Heart left ventricle (tissue), 16 donors: ENCODE results near the gene ARHGAP15. TPM values are rescaled to one million over a fixed set of nuclear protein-coding genes. Genes with fewer than 3 reads are reported as not detected.

Experiments used
- ATAC-seq, 4 donors: fragments of 200-7000 bp; cut with Tn5 transposase; one replicate each; pipeline ENCODE4 v1.9.1; 2020 to 2022; ENCODE audit warnings: moderate library complexity in 4 of 4, mild to moderate bottlenecking in 3 of 4, moderate number of reproducible peaks in 1 of 4
- DNase-seq, 5 donors: peaks; one replicate each; pipeline ENCODE4 v3.0.0-alpha.2; 2020
- H3K27ac ChIP-seq, 12 donors: fragments of 200-600 bp; sonication (generic) in 4 of 12; one replicate each; pipeline versions ENCODE4 v1.5.0 to v1.8.0; 2016 to 2022; ENCODE audit warnings: mild to moderate bottlenecking in 2 of 12
- H3K27me3 ChIP-seq, 9 donors: fragments of 200-600 bp; sonication (generic) in 2 of 9; one replicate each; pipeline versions ENCODE4 v1.5.1 to v1.8.0; 2016 to 2022; ENCODE audit warnings: mild to moderate bottlenecking in 3 of 9
- H3K36me3 ChIP-seq, 9 donors: fragments of 200-600 bp; sonication (generic) in 2 of 9; one replicate each; pipeline versions ENCODE4 v1.5.0 to v1.8.0; 2018 to 2022; ENCODE audit warnings: mild to moderate bottlenecking in 2 of 9
- H3K4me1 ChIP-seq, 12 donors: fragments of 200-600 bp; sonication (generic) in 4 of 12; one replicate each; pipeline versions ENCODE4 v1.5.0 to v1.8.0; 2016 to 2022; ENCODE audit warnings: mild to moderate bottlenecking in 3 of 12
- H3K4me3 ChIP-seq, 12 donors: fragments of 200-600 bp; sonication (generic) in 4 of 12; one replicate each; pipeline versions ENCODE4 v1.5.0 to v1.8.0; 2017 to 2022; ENCODE audit warnings: mild to moderate bottlenecking in 9 of 12, moderate library complexity in 4 of 12
- H3K9me3 ChIP-seq, 12 donors: fragments of 200-600 bp; sonication (generic) in 4 of 12; one replicate each; pipeline versions ENCODE4 v1.5.0 to v1.8.0; 2016 to 2022; ENCODE audit warnings: mild to moderate bottlenecking in 1 of 12
- CTCF ChIP-seq, 12 donors: fragments of 200-600 bp; sonication (generic) in 4 of 12; IDR thresholded peaks; one replicate each; pipeline versions ENCODE4 v1.5.0 to v1.8.0; 2018 to 2022; ENCODE audit warnings: antibody characterized with exemption in 12 of 12, mild to moderate bottlenecking in 5 of 12
- POLR2A ChIP-seq, 2 donors: fragments of 450-650 bp; IDR thresholded peaks; one replicate each; pipeline ENCODE4 v1.6.1; 2017; ENCODE audit warnings: antibody characterized with exemption in 2 of 2, mild to moderate bottlenecking in 2 of 2, moderate library complexity in 2 of 2
- WGBS, 4 donors: extraction: QIAGEN DNeasy Blood & Tissue Kit in 2 of 4; methylation state at CpG; one replicate each; pipeline versions ENCODE4 v1.1.5 to v1.1.7; 2013 to 2018; 5-methylcytosine and 5-hydroxymethylcytosine counted together
- intact Hi-C, 10 donors: fragments of 100-400 bp; cut with DNase I; formaldehyde crosslinking; loops; one replicate each; pipeline versions ENCODE4 v1.11.1 to v1.14.2; 2022
- polyA plus RNA-seq, 2 donors: library from polyadenylated mRNA; stranded (reverse); fragments of 200-250 nt; gene quantifications; one replicate each; pipeline ENCODE4 v1.2.3, GENCODE V29; 2013
- total RNA-seq, 9 donors: library from RNA; depleted of rRNA in 2 of 9; stranded (reverse); fragments of >200 nt in 2 of 9; fragmentation: NEBNext Ultra II Directional in 3 of 9; extraction: Animal tissue kit (Norgen Biotek cat#: 25700) in 3 of 9; gene quantifications; one replicate each; pipeline versions ENCODE4 v1.1.0 to v1.2.4, GENCODE V29; 2016 to 2023
- donor health status: ischemic (EF 13 %, LVEDD 7.1; RV severe dilation, severe dysfunction).
- donor health status: healthy with polysubstance abuse.
- donor health status: DM: no; HTN: yes; CAD: no.
- donor health status: DM: no; HTN: no; CAD: no.
- donor health status: ischemic (EF 25% LVEDD 6.9; RV normal size, moderate dysfunction).
- donor health status: ischemic (EF 25% LVEDD 5.7; RV mildly dilated, moderate dysfunction).
- donor health status: healthy.
- donor health status: DM: yes; HTN: yes; CAD: no.
- donor health status: ischemic (EF 35%, LVEDD 5.7; RV mildly dilated, moderate dysfunction).
- donor health status: nonischemic (EF 11% LVEDD 7.7; RV severe dilation, severe dysfunction).
- donor health status: DM: yes; HTN: yes; CAD: no.
- donor health status: PGD.
- donor health status: ischemic (EF 29% LVEDD 5.4; RV normal size, mild dysfunction).
- donor health status: nonischemic (EF 23%, LVEDD 6.1; RV moderate dilation, normal function).

The ARHGAP15 gene
- total and polyA plus RNA-seq, 11 donors = 1.3 to 8.7 (median 3.3) TPM

- no peak for ATAC-seq
Observed at GRCh38 chr2:143692162-143692561, 562.9 kb downstream of the ARHGAP15 start.

GRCh38 chr2:143692967-143693366, 563.7 kb downstream of the ARHGAP15 start:
- no peaks in the 10 kb centered on the region for H3K9me3 ChIP-seq
- no peak for DNase-seq
- intact Hi-C loops = no loop called here
- no peak overlapping the region for H3K4me3 ChIP-seq
- no peak for ATAC-seq
- no peaks in the 10 kb centered on the region for H3K27me3 ChIP-seq
- WGBS, 4 donors = 68 to 75% (median 71%) methylated on average over 5 of the region's 5 CpGs
- H3K36me3 ChIP-seq = no peaks in the 10 kb centered on the region
- H3K27ac ChIP-seq = no peak overlapping the region
- H3K4me1 ChIP-seq = no peaks in the 10 kb centered on the region
- TF ChIP-seq CTCF (IDR thresholded peaks at IDR 0.05) (no peak), POLR2A (IDR thresholded peaks at IDR 0.05) (no peak)

More at GRCh38 chr2:143692162-143692561, 562.9 kb downstream of the ARHGAP15 start:
- no peaks in the 10 kb centered on the region for H3K4me1 ChIP-seq
- WGBS, 4 donors = 82 to 85% (median 84%) methylated on average over 5 of the region's 5 CpGs
- no peak for DNase-seq
- H3K4me3 ChIP-seq = no peak overlapping the region
- no peaks in the 10 kb centered on the region for H3K36me3 ChIP-seq
- H3K9me3 ChIP-seq = no peaks in the 10 kb centered on the region
- no peaks in the 10 kb centered on the region for H3K27me3 ChIP-seq
- intact Hi-C loops = no loop called here
- no peak for TF ChIP-seq POLR2A (IDR thresholded peaks at IDR 0.05)
- TF ChIP-seq CTCF (IDR thresholded peaks at IDR 0.05) = no peak
- H3K27ac ChIP-seq = no peak overlapping the region

- ATAC-seq = no peak
- WGBS, 4 donors = 48 to 51% (median 50%) methylated on average over 3 of the region's 3 CpGs
- TF ChIP-seq CTCF (IDR thresholded peaks at IDR 0.05) (no peak), POLR2A (IDR thresholded peaks at IDR 0.05) (no peak)
Observed at GRCh38 chr2:143694335-143694734, 565.1 kb downstream of the ARHGAP15 start.

DNA sequence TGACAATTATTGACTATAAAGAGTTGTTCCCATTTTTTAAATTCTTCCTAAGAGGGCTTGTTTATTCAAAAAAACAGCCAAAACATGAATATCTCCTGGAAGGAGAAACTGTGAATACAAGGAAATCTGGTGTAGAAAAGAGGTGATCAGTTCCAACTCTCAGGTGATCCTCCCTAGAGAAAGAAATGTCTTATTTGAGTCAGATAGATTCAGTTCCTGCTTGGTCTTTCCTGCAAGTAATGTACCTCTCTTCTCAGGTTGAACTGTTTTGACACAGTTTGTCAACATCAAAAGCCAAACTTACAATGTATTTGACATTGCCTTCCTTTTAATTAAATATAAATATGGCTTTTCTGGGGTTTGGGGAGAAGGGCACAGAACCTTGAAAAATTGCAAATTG, 567.4 kb downstream of the ARHGAP15 start:
- Histone ChIP-seq H3K36me3 (no peaks in the 10 kb centered on the region), H3K27ac (no peak overlapping the region), H3K9me3 (no peaks in the 10 kb centered on the region), H3K4me3 (no peak overlapping the region), H3K27me3 (no peaks in the 10 kb centered on the region), H3K4me1 (no peaks in the 10 kb centered on the region)
- no peak for DNase-seq
- intact Hi-C loops = no loop called here
- TF ChIP-seq CTCF (IDR thresholded peaks at IDR 0.05) (no peak), POLR2A (IDR thresholded peaks at IDR 0.05) (no peak)
- ATAC-seq = no peak

More at GRCh38 chr2:143694335-143694734, 565.1 kb downstream of the ARHGAP15 start:
- Histone ChIP-seq H3K9me3 (no peaks in the 10 kb centered on the region), H3K36me3 (no peaks in the 10 kb centered on the region), H3K4me1 (no peaks in the 10 kb centered on the region), H3K27me3 (no peaks in the 10 kb centered on the region), H3K27ac (no peak overlapping the region), H3K4me3 (no peak overlapping the region)
- intact Hi-C loops = no loop called here
- DNase-seq = no peak
